Gastroesophageal sphincter (tissue), 4 donors: ENCODE measurements around the gene ZBTB20. TPM values are rescaled to one million over a fixed set of nuclear protein-coding genes. Genes with fewer than 3 reads are reported as not detected.

Experiments used
- ATAC-seq: fragments of 150-250 bp; one replicate; pipeline ENCODE4 v1.9.1; 2016; ENCODE audit warnings: mild to moderate bottlenecking, moderate library complexity
- H3K27ac ChIP-seq, 4 donors: fragments of 200-600 bp; sonication (generic) in 3 of 4; 1 replicate in 3 of 4; 2 replicates in 1 of 4; pipeline ENCODE4 v1.5.1; 2016 to 2019
- H3K27me3 ChIP-seq: fragments of 200-600 bp; sonication (generic); one replicate; pipeline ENCODE4 v1.5.1; 2019
- H3K36me3 ChIP-seq, 2 donors: fragments of 200-600 bp; sonication (generic); one replicate each; pipeline ENCODE4 v1.5.1; 2019; ENCODE audit warnings: control low read depth in 1 of 2
- H3K4me1 ChIP-seq, 3 donors: fragments of 200-600 bp; sonication (generic); 1 replicate in 2 of 3; 2 replicates in 1 of 3; pipeline ENCODE4 v1.5.1; 2016 to 2019; ENCODE audit warnings: control low read depth in 2 of 3
- H3K4me3 ChIP-seq, 2 donors: fragments of 200-600 bp; sonication (generic); one replicate each; pipeline ENCODE4 v1.5.1; 2019; ENCODE audit warnings: mild to moderate bottlenecking in 1 of 2, moderate library complexity in 1 of 2
- H3K9me3 ChIP-seq, 3 donors: fragments of 200-600 bp; sonication (generic); one replicate each; pipeline ENCODE4 v1.5.1; 2017 to 2019; ENCODE audit warnings: control low read depth in 2 of 3
- CTCF ChIP-seq, 4 experiments: fragments of 200-600 bp in 2 of 4; fragments of 450-650 bp in 2 of 4; sonication (generic) in 1 of 4; IDR thresholded peaks; one replicate each; pipeline ENCODE4 v1.5.1; 2017 to 2019; ENCODE audit warnings: antibody characterized with exemption in 4 of 4, mild to moderate bottlenecking in 2 of 4, moderate library complexity in 2 of 4
- EP300 ChIP-seq: sonication (generic); formaldehyde crosslinking; IDR thresholded peaks from one replicate; pipeline ENCODE4 v1.6.1; 2017; ENCODE audit warnings: antibody characterized with exemption, mild to moderate bottlenecking
- POLR2A ChIP-seq, 2 donors: fragments of 450-650 bp; IDR thresholded peaks; one replicate each; pipeline ENCODE4 v1.6.1; 2017; ENCODE audit warnings: antibody characterized with exemption in 2 of 2, mild to moderate bottlenecking in 2 of 2, moderate library complexity in 1 of 2
- POLR2AphosphoS5 ChIP-seq: sonication (generic); formaldehyde crosslinking; IDR thresholded peaks from one replicate; pipeline ENCODE4 v1.6.1; 2017; ENCODE audit warnings: antibody characterized with exemption
- WGBS, 2 donors: methylation state at CpG; one replicate each; pipeline ENCODE4 v1.1.5; 2018; ENCODE audit warnings: low coverage in 1 of 2; 5-methylcytosine and 5-hydroxymethylcytosine counted together
- total RNA-seq, 4 donors: library from RNA; depleted of rRNA; stranded (reverse); fragments of >200 nt; gene quantifications; one replicate each; pipeline ENCODE4 v1.1.0, GENCODE V29; 2016

The ZBTB20 gene
- total RNA-seq, 4 donors from 2014 or later, result 53.1 to 113 (median 98.4) TPM

- WGBS, 2 donors, result 4 to 5% methylated on average over 10 of the region's 12 CpGs
- Histone ChIP-seq H3K27me3 (no peaks in the 10 kb centered on the region), H3K4me1 (peaks cover 8 to 47% (median 27%) of the 10 kb centered on the region in 3 donors), H3K9me3 (no peaks in the 10 kb centered on the region), H3K4me3 (peak overlapping the region; percentile 51 to 70), H3K36me3 (peaks cover 0 to 19% of the 10 kb centered on the region in 2 donors), H3K27ac (peak overlapping the region; percentile 70 to 78 (median 78))
- TF ChIP-seq POLR2AphosphoS5, result peak; percentile 27
- TF ChIP-seq EP300, result no peak
- no peak for TF ChIP-seq POLR2A (IDR thresholded peaks at IDR 0.05)
- TF ChIP-seq CTCF (IDR thresholded peaks at IDR 0.05), result peak; percentile 90 to 93 (median 92)
- peak; percentile 90 for ATAC-seq
Observed at GRCh38 chr3:114383875-114384557, 763.1 kb downstream of the ZBTB20 start.

- TF ChIP-seq CTCF (IDR thresholded peaks at IDR 0.05), result no peak
- TF ChIP-seq EP300, result no peak
- peak; percentile 74 for TF ChIP-seq POLR2AphosphoS5
- no peak for TF ChIP-seq POLR2A (IDR thresholded peaks at IDR 0.05)
- Histone ChIP-seq H3K27me3 (no peaks in the 10 kb centered on the region), H3K9me3 (no peaks in the 10 kb centered on the region), H3K27ac (peak overlapping the region; percentile 63 to 76 (median 72)), H3K36me3 (no peaks in the 10 kb centered on the region), H3K4me3 (no peak overlapping the region), H3K4me1 (peaks cover 11 to 81% (median 27%) of the 10 kb centered on the region in 3 donors)
- peak; percentile 65 for ATAC-seq
- 6 to 8% methylated on average over 3 to 4 of the region's 4 CpGs for WGBS, 2 donors
Observed at GRCh38 chr3:114380233-114380651, 766.8 kb downstream of the ZBTB20 start.

- no peaks in the 10 kb centered on the region for H3K27me3 ChIP-seq
- no peak overlapping the region for H3K4me3 ChIP-seq
- H3K36me3 ChIP-seq, result no peaks in the 10 kb centered on the region
- no peak for ATAC-seq
- TF ChIP-seq POLR2A (IDR thresholded peaks at IDR 0.05), result no peak
- no peak for TF ChIP-seq POLR2AphosphoS5
- no peak for TF ChIP-seq EP300
- TF ChIP-seq CTCF (IDR thresholded peaks at IDR 0.05), result no peak
- no peaks in the 10 kb centered on the region for H3K9me3 ChIP-seq
- H3K4me1 ChIP-seq, result peaks cover 14 to 81% (median 19%) of the 10 kb centered on the region in 3 donors
- peak overlapping the region in 2 of 4 donors; percentile 71 to 74 for H3K27ac ChIP-seq
- WGBS, 2 donors, result 34 to 39% methylated on average over 4 of the region's 4 CpGs
Observed at GRCh38 chr3:114379266-114379665, 767.8 kb downstream of the ZBTB20 start.

- peaks cover 14 to 84% (median 19%) of the 10 kb centered on the region in 3 donors for H3K4me1 ChIP-seq
- no peak for TF ChIP-seq POLR2AphosphoS5
- TF ChIP-seq CTCF (IDR thresholded peaks at IDR 0.05), result no peak
- TF ChIP-seq EP300, result no peak
- TF ChIP-seq POLR2A (IDR thresholded peaks at IDR 0.05), result no peak
- H3K27ac ChIP-seq, result peak overlapping the region in 1 of 4 donors; percentile 26
- no peaks in the 10 kb centered on the region for H3K27me3 ChIP-seq
- 87 to 88% methylated on average over 1 to 5 of the region's 5 CpGs for WGBS, 2 donors
- no peaks in the 10 kb centered on the region for H3K9me3 ChIP-seq
- H3K4me3 ChIP-seq, result no peak overlapping the region
- no peak for ATAC-seq
- no peaks in the 10 kb centered on the region for H3K36me3 ChIP-seq
Observed at GRCh38 chr3:114378760-114379159, 768.3 kb downstream of the ZBTB20 start.

- no peak for TF ChIP-seq EP300
- no peak for TF ChIP-seq POLR2A (IDR thresholded peaks at IDR 0.05)
- TF ChIP-seq CTCF (IDR thresholded peaks at IDR 0.05), result no peak
- no peak for TF ChIP-seq POLR2AphosphoS5
- H3K27ac ChIP-seq, result peak overlapping the region in 1 of 4 donors; percentile 4
- no peak for ATAC-seq
- peaks cover 14 to 79% (median 15%) of the 10 kb centered on the region in 3 donors for H3K4me1 ChIP-seq
- no peaks in the 10 kb centered on the region for H3K9me3 ChIP-seq
- WGBS, 2 donors, result 84% methylated on average over 4 of the region's 4 CpGs; no CpG with 5 or more reads in 1 of the 2 donors
- H3K4me3 ChIP-seq, result no peak overlapping the region
- H3K27me3 ChIP-seq, result no peaks in the 10 kb centered on the region
- H3K36me3 ChIP-seq, result no peaks in the 10 kb centered on the region
Observed at GRCh38 chr3:114377426-114377825, 769.7 kb downstream of the ZBTB20 start.
